Measurements from ENCODE around the gene CACHD1. TPM values are rescaled to one million over a fixed set of nuclear protein-coding genes. Genes with fewer than 3 reads are reported as not detected.

Gene CACHD1
- total and polyA plus RNA-seq, 9 of the 15 experiments (the other 6 are each of a cell fraction or from before 2014, with no cell fraction given), result 0.07 TPM; not detected in 8

DNA sequence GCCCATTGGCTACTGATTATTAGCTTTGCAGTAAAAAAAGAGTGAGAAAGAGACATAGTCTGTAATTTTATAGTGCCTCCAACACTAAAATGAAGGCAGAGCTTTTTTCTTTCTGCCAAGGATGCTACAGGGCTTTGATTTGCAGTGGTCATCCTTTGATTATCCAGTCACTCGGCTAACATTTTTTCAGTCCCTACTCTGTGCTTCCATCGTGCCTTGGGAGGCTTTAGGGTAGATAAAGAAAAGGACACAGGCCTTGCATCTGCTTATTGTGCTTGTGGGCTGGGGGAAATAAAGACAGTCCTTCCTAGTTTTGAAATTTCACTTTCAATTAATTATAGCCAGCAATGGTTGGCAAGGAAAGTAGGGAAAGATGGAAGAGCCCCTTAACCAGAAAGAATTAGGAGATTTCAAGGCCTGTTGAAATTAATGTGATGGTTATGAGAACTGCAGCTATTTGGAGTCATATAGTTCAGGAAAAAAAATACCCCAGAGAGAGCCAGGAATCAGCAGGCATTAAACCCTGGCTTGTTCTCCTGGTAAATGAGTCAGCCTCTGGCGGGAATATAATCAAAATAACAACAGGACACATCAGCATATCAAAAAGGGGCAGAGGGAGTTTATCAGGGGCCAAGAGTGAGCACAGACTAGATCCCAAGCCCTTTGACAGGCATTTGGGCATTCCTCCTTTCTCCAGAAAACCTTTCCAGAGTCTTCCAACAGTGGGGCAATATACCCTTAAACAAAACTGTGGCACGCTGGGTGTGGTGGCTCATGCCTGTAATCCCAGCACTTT is 27.4 kb downstream of the CACHD1 start (continued):
- TF ChIP-seq ATF3 (IDR thresholded peaks at IDR 0.05) (no peak), ATF3 (CRISPR knock-in tag; conservative IDR thresholded peaks at IDR 0.05) (no peak)

- TF ChIP-seq ELF1 (tag; IDR thresholded peaks at IDR 0.05) (no peak), NR2C1 (IDR thresholded peaks at IDR 0.05) (no peak), NR2C1 (tag; IDR thresholded peaks at IDR 0.05) (no peak), TGIF2 (CRISPR knock-in tag; IDR thresholded peaks at IDR 0.05) (no peak), ZNF707 (CRISPR knock-in tag; conservative IDR thresholded peaks at IDR 0.05) (no peak), MTA1 (IDR thresholded peaks at IDR 0.05; ENCODE audit: borderline replicate concordance) (no peak), RBFOX2 (IDR thresholded peaks at IDR 0.05; ENCODE audit: low read depth, low read length) (no peak), EZH2 (IDR thresholded peaks at IDR 0.05; ENCODE audit: borderline replicate concordance, low read depth, low read length) (no peak), CCAR2 (IDR thresholded peaks at IDR 0.05; ENCODE audit: low read depth, low read length) (no peak), PYGO2 (tag; IDR thresholded peaks at IDR 0.05) (no peak), RBM39 (optimal IDR thresholded peaks at IDR 0.05; ENCODE audit: low read depth, low read length) (no peak), ZNF76 (CRISPR knock-in tag; IDR thresholded peaks at IDR 0.05; ENCODE audit: borderline replicate concordance) (no peak), HMGXB4 (CRISPR knock-in tag; IDR thresholded peaks at IDR 0.05) (no peak), ZNF217 (CRISPR knock-in tag; IDR thresholded peaks at IDR 0.05) (no peak), E2F3 (CRISPR knock-in tag; IDR thresholded peaks at IDR 0.05) (no peak), ELF4 (CRISPR knock-in tag; IDR thresholded peaks at IDR 0.05) (no peak)
- TF ChIP-seq, protein P1, sequence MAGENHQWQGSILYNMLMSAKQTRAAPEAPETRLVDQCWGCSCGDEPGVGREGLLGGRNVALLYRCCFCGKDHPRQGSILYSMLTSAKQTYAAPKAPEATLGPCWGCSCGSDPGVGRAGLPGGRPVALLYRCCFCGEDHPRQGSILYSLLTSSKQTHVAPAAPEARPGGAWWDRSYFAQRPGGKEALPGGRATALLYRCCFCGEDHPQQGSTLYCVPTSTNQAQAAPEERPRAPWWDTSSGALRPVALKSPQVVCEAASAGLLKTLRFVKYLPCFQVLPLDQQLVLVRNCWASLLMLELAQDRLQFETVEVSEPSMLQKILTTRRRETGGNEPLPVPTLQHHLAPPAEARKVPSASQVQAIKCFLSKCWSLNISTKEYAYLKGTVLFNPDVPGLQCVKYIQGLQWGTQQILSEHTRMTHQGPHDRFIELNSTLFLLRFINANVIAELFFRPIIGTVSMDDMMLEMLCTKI (IDR thresholded peaks at IDR 0.05; ENCODE audit: partially characterized antibody), result no peak
- CTCF ChIA-PET (ENCODE audit: low intra/inter-chr PET ratio), result no interaction called here
- H2AFZ ChIP-seq (ENCODE audit: low read depth, low read length), result no peak overlapping the region
- H3K9me1 ChIP-seq (ENCODE audit: control insufficient read depth, insufficient read depth, low read length), result no peaks in the 10 kb centered on the region
- no TSS peak for BruUV-seq (replicated peaks)
- H3K9me3 ChIP-seq (replicated peaks; ENCODE audit: control insufficient read depth, insufficient read depth, low read depth, low read length), result no peaks in the 10 kb centered on the region
- H3K36me3 ChIP-seq (ENCODE audit: control insufficient read depth, insufficient read depth, low read length), result no peaks in the 10 kb centered on the region
- no peaks in the 10 kb centered on the region for H4K20me1 ChIP-seq (replicated peaks; ENCODE audit: control insufficient read depth, insufficient read depth, low read length)
- FAIRE-seq (no peak), DNase-seq (ENCODE audit: extremely low read depth in 1 of 4, low spot score in 3 of 4) (no peak), ATAC-seq (no peak)
- no peak overlapping the region for H3K9ac ChIP-seq (ENCODE audit: insufficient read depth in 1 of 2, low read depth in 2 of 2, low read length in 2 of 2)
- WGBS (ENCODE audit: insufficient coverage, low coverage, missing lambda C conversion rate), result 0% methylated on average over 4 of the region's 4 CpGs
- intact Hi-C loops (cut with micrococcal nuclease) (no loop called here), in situ Hi-C loops (cut with MboI) (no loop called here)
- no peaks in the 10 kb centered on the region for H3K4me1 ChIP-seq (replicated peaks in 1 of 2; ENCODE audit: control insufficient read depth in 2 of 2, insufficient read depth in 2 of 2, low read length in 2 of 2)
- no peaks in the 10 kb centered on the region for H3K27me3 ChIP-seq (ENCODE audit: control insufficient read depth in 2 of 2, insufficient read depth in 2 of 2, low read length in 2 of 2)
- no peak overlapping the region for H3K4me3 ChIP-seq
- no peaks in the 10 kb centered on the region for H3K79me2 ChIP-seq (ENCODE audit: control insufficient read depth, insufficient read depth, low read length)
- H3K4me2 ChIP-seq (ENCODE audit: insufficient read depth, low read length), result no peak overlapping the region
- H3K27ac ChIP-seq (ENCODE audit: extremely low read depth, low read depth, low read length), result no peak overlapping the region
- POLR2A ChIA-PET, result interaction anchor here (0.6 kb wide), 1 partner anchor 197 kb away, joined by 3 read pairs; no protein-coding TSS in a partner anchor
These were observed 28.4 kb downstream of the CACHD1 start for GRCh38 chr1:64498325-64498724.

Data from K562 (cell line).